ENCODE results near the gene SPECC1. TPM values are rescaled to one million over a fixed set of nuclear protein-coding genes. Genes with fewer than 3 reads are reported as not detected.

Gene SPECC1
- total and polyA plus RNA-seq, 2 experiments from 2014 or later: 1.3 to 1.5 TPM

- Histone ChIP-seq H3K9ac (no peak overlapping the region), H3K4me1 (ENCODE audit: insufficient read depth) (no peaks in the 10 kb centered on the region), H3K9me2 (ENCODE audit: insufficient read depth) (no peaks in the 10 kb centered on the region), H3K4me2 (ENCODE audit: unreplicated experiment) (no peak overlapping the region), H3F3A (ENCODE audit: insufficient read depth) (no peaks in the 10 kb centered on the region), H3K79me2 (ENCODE audit: insufficient read depth) (no peaks in the 10 kb centered on the region), H3K4me3 (no peak overlapping the region), H3K36me3 (ENCODE audit: low read depth) (no peaks in the 10 kb centered on the region), H3K27me3 (replicated peaks; ENCODE audit: insufficient read depth) (no peaks in the 10 kb centered on the region), H2AFZ (no peak overlapping the region), H4K20me1 (ENCODE audit: insufficient read depth) (no peaks in the 10 kb centered on the region), H3K9me3 (ENCODE audit: low read depth) (no peaks in the 10 kb centered on the region), H3K27ac (no peak overlapping the region)
- no peak for TF ChIP-seq EZH2 (IDR thresholded peaks at IDR 0.05; ENCODE audit: insufficient read depth, poor library complexity, severe bottlenecking)
- no peak for TF ChIP-seq EZH2phosphoT487 (IDR thresholded peaks at IDR 0.05; ENCODE audit: insufficient read depth, low read depth)
- no peak for DNase-seq
- 57% methylated on average over 5 of the region's 5 CpGs for WGBS, 2 experiments (ENCODE audit: low coverage in 1 of 2, low lambda C conversion rate in 2 of 2, missing lambda C conversion rate in 2 of 2)
- in situ Hi-C loops (cut with MboI): no loop called here
These were observed 262.0 kb downstream of the SPECC1 start for GRCh38 chr17:20271011-20271610.

GRCh38 chr17:20273741-20274500 lies 264.8 kb downstream of the SPECC1 start:
- in situ Hi-C loops (cut with MboI): no loop called here

GRCh38 chr17:20275653-20276052 lies 266.5 kb downstream of the SPECC1 start:
- no peaks in the 10 kb centered on the region for H3K9me3 ChIP-seq (ENCODE audit: low read depth)
- H4K20me1 ChIP-seq (ENCODE audit: insufficient read depth): no peaks in the 10 kb centered on the region
- H3K27ac ChIP-seq: no peak overlapping the region
- H3K27me3 ChIP-seq (replicated peaks; ENCODE audit: insufficient read depth): no peaks in the 10 kb centered on the region
- H2AFZ ChIP-seq: no peak overlapping the region
- no peak overlapping the region for H3K9ac ChIP-seq
- in situ Hi-C loops (cut with MboI): no loop called here
- no peak overlapping the region for H3K4me2 ChIP-seq (ENCODE audit: unreplicated experiment)
- no peaks in the 10 kb centered on the region for H3F3A ChIP-seq (ENCODE audit: insufficient read depth)
- 69 to 79% methylated on average over 2 of the region's 2 CpGs for WGBS, 2 experiments (ENCODE audit: low coverage in 1 of 2, low lambda C conversion rate in 2 of 2, missing lambda C conversion rate in 2 of 2)
- H3K36me3 ChIP-seq (ENCODE audit: low read depth): no peaks in the 10 kb centered on the region
- DNase-seq: no peak
- TF ChIP-seq EZH2 (IDR thresholded peaks at IDR 0.05; ENCODE audit: insufficient read depth, poor library complexity, severe bottlenecking) (no peak), EZH2phosphoT487 (IDR thresholded peaks at IDR 0.05; ENCODE audit: insufficient read depth, low read depth) (no peak)
- no peaks in the 10 kb centered on the region for H3K4me1 ChIP-seq (ENCODE audit: insufficient read depth)
- H3K79me2 ChIP-seq (ENCODE audit: insufficient read depth): no peaks in the 10 kb centered on the region
- H3K9me2 ChIP-seq (ENCODE audit: insufficient read depth): no peaks in the 10 kb centered on the region
- H3K4me3 ChIP-seq: no peak overlapping the region

More at GRCh38 chr17:20273741-20274500, 264.8 kb downstream of the SPECC1 start:
- Histone ChIP-seq H3F3A (ENCODE audit: insufficient read depth) (no peaks in the 10 kb centered on the region), H3K9ac (no peak overlapping the region), H3K27ac (no peak overlapping the region), H2AFZ (no peak overlapping the region), H3K36me3 (ENCODE audit: low read depth) (no peaks in the 10 kb centered on the region), H3K79me2 (ENCODE audit: insufficient read depth) (no peaks in the 10 kb centered on the region), H3K4me2 (ENCODE audit: unreplicated experiment) (no peak overlapping the region), H4K20me1 (ENCODE audit: insufficient read depth) (no peaks in the 10 kb centered on the region), H3K4me3 (no peak overlapping the region), H3K4me1 (ENCODE audit: insufficient read depth) (no peaks in the 10 kb centered on the region), H3K27me3 (replicated peaks; ENCODE audit: insufficient read depth) (no peaks in the 10 kb centered on the region), H3K9me3 (ENCODE audit: low read depth) (no peaks in the 10 kb centered on the region), H3K9me2 (ENCODE audit: insufficient read depth) (no peaks in the 10 kb centered on the region)
- 74 to 78% methylated on average over 8 of the region's 8 CpGs for WGBS, 2 experiments (ENCODE audit: low coverage in 1 of 2, low lambda C conversion rate in 2 of 2, missing lambda C conversion rate in 2 of 2)
- no peak for DNase-seq
- TF ChIP-seq EZH2 (IDR thresholded peaks at IDR 0.05; ENCODE audit: insufficient read depth, poor library complexity, severe bottlenecking) (no peak), EZH2phosphoT487 (IDR thresholded peaks at IDR 0.05; ENCODE audit: insufficient read depth, low read depth) (no peak)

GRCh38 chr17:20276421-20276820 lies 267.3 kb downstream of the SPECC1 start:
- Histone ChIP-seq H3K9me3 (ENCODE audit: low read depth) (no peaks in the 10 kb centered on the region), H3K4me2 (ENCODE audit: unreplicated experiment) (no peak overlapping the region), H3K9ac (no peak overlapping the region), H3K27ac (no peak overlapping the region), H3K9me2 (ENCODE audit: insufficient read depth) (no peaks in the 10 kb centered on the region), H4K20me1 (ENCODE audit: insufficient read depth) (no peaks in the 10 kb centered on the region), H3F3A (ENCODE audit: insufficient read depth) (no peaks in the 10 kb centered on the region), H3K36me3 (ENCODE audit: low read depth) (no peaks in the 10 kb centered on the region), H3K4me3 (no peak overlapping the region), H3K4me1 (ENCODE audit: insufficient read depth) (no peaks in the 10 kb centered on the region), H3K27me3 (replicated peaks; ENCODE audit: insufficient read depth) (no peaks in the 10 kb centered on the region), H3K79me2 (ENCODE audit: insufficient read depth) (no peaks in the 10 kb centered on the region), H2AFZ (no peak overlapping the region)
- 80 to 82% methylated on average over 2 of the region's 2 CpGs for WGBS, 2 experiments (ENCODE audit: low coverage in 1 of 2, low lambda C conversion rate in 2 of 2, missing lambda C conversion rate in 2 of 2)
- DNase-seq: no peak
- TF ChIP-seq EZH2phosphoT487 (IDR thresholded peaks at IDR 0.05; ENCODE audit: insufficient read depth, low read depth): no peak
- TF ChIP-seq EZH2 (IDR thresholded peaks at IDR 0.05; ENCODE audit: insufficient read depth, poor library complexity, severe bottlenecking): no peak
- in situ Hi-C loops (cut with MboI): no loop called here

Measured in GM23248 (cell line).